Amniotic epithelial cell (primary cell): Measurements from ENCODE around the gene ASMT.
"Not testable (repeated sequence)": the region's sequence is repeated elsewhere in the genome, so short reads cannot be mapped to it uniquely, and the experiment has no call there.

ENCODE experiments used
- DNase-seq: peaks from one replicate; pipeline ENCODE4 v3.0.0-alpha.2; 2010; ENCODE audit warnings: low read depth

Gene ASMT

GRCh38 chrX:1614927-1615326 lies at the start of gene ASMT:
TSS of gene ASMT (plus strand) at chrX:1615059. CDS start at chrX:1615200, 141 bp downstream.
- DNase-seq: no peak

GRCh38 chrX:1574181-1574580 lies 40.7 kb upstream of the ASMT start:
- DNase-seq: not testable (repeated sequence)

GRCh38 chrX:1576201-1576992 lies 38.5 kb upstream of the ASMT start:
- DNase-seq: no peak

GRCh38 chrX:1577845-1578244 lies 37.0 kb upstream of the ASMT start:
- DNase-seq: no peak

GRCh38 chrX:1578511-1579173 lies 36.2 kb upstream of the ASMT start:
- DNase-seq: no peak

- peak; percentile 29 for DNase-seq
These were observed 33.7 kb upstream of the ASMT start for GRCh38 chrX:1581132-1581531.

- peak; percentile 54 for DNase-seq
These were observed 32.0 kb upstream of the ASMT start for GRCh38 chrX:1582686-1583437.

GRCh38 chrX:1584237-1585011 lies 30.4 kb upstream of the ASMT start:
- no peak for DNase-seq

- no peak for DNase-seq
These were observed 27.7 kb upstream of the ASMT start for GRCh38 chrX:1587161-1587560.

GRCh38 chrX:1589356-1590130 lies 25.3 kb upstream of the ASMT start:
- no peak for DNase-seq

GRCh38 chrX:1591102-1591862 lies 23.6 kb upstream of the ASMT start, which contains the start of gene AKAP17A:
TSS of gene AKAP17A (plus strand) at chrX:1591604. CDS start at chrX:1593463, 1,859 bp downstream.
- DNase-seq: peak; percentile 83

GRCh38 chrX:1591863-1592469 lies 22.9 kb upstream of the ASMT start:
- DNase-seq: no peak

- DNase-seq: peak; percentile 29
These were observed 22.3 kb upstream of the ASMT start for GRCh38 chrX:1592470-1593142.

- no peak for DNase-seq
These were observed 21.3 kb upstream of the ASMT start for GRCh38 chrX:1593286-1594271.

- no peak for DNase-seq
These were observed 19.2 kb upstream of the ASMT start for GRCh38 chrX:1595711-1596060.

- no peak for DNase-seq
These were observed 18.0 kb upstream of the ASMT start for GRCh38 chrX:1596676-1597344.

GRCh38 chrX:1597345-1598020 lies 17.4 kb upstream of the ASMT start:
- DNase-seq: no peak
